ENCODE data around the gene ZNF41. TPM values are rescaled to one million over a fixed set of nuclear protein-coding genes. Genes with fewer than 3 reads are reported as not detected.

ZNF41 gene
- polyA plus RNA-seq, 2 of the 4 experiments (the other 2 are of a cell fraction) = 3.5 to 6.1 TPM

- 11% methylated on average over 20 of the region's 24 CpGs for WGBS (ENCODE audit: missing lambda C conversion rate)
- TF ChIP-seq HOXB13 (CRISPR knock-in tag; IDR thresholded peaks at IDR 0.05; ENCODE audit: low read depth) (no peak), ESRRA (IDR thresholded peaks at IDR 0.05; ENCODE audit: borderline replicate concordance, low read length) (no peak), EHF (CRISPR knock-in tag; IDR thresholded peaks at IDR 0.05) (no peak), GATA3 (IDR thresholded peaks at IDR 0.05; ENCODE audit: borderline replicate concordance) (no peak), ZSCAN20 (CRISPR knock-in tag; IDR thresholded peaks at IDR 0.05) (no peak)
- TF ChIP-seq, protein P1, sequence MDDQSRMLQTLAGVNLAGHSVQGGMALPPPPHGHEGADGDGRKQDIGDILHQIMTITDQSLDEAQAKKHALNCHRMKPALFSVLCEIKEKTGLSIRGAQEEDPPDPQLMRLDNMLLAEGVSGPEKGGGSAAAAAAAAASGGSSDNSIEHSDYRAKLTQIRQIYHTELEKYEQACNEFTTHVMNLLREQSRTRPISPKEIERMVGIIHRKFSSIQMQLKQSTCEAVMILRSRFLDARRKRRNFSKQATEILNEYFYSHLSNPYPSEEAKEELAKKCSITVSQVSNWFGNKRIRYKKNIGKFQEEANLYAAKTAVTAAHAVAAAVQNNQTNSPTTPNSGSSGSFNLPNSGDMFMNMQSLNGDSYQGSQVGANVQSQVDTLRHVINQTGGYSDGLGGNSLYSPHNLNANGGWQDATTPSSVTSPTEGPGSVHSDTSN (IDR thresholded peaks at IDR 0.05) = no peak
- TF ChIP-seq, protein P2, sequence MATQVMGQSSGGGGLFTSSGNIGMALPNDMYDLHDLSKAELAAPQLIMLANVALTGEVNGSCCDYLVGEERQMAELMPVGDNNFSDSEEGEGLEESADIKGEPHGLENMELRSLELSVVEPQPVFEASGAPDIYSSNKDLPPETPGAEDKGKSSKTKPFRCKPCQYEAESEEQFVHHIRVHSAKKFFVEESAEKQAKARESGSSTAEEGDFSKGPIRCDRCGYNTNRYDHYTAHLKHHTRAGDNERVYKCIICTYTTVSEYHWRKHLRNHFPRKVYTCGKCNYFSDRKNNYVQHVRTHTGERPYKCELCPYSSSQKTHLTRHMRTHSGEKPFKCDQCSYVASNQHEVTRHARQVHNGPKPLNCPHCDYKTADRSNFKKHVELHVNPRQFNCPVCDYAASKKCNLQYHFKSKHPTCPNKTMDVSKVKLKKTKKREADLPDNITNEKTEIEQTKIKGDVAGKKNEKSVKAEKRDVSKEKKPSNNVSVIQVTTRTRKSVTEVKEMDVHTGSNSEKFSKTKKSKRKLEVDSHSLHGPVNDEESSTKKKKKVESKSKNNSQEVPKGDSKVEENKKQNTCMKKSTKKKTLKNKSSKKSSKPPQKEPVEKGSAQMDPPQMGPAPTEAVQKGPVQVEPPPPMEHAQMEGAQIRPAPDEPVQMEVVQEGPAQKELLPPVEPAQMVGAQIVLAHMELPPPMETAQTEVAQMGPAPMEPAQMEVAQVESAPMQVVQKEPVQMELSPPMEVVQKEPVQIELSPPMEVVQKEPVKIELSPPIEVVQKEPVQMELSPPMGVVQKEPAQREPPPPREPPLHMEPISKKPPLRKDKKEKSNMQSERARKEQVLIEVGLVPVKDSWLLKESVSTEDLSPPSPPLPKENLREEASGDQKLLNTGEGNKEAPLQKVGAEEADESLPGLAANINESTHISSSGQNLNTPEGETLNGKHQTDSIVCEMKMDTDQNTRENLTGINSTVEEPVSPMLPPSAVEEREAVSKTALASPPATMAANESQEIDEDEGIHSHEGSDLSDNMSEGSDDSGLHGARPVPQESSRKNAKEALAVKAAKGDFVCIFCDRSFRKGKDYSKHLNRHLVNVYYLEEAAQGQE (IDR thresholded peaks at IDR 0.05) = no peak
- no peak for ATAC-seq
- H3K4me2 ChIP-seq = peak overlapping the region; percentile 86
- ChIA-PET CTCF (interaction anchor here (2.5 kb wide), 1 partner anchor 40 kb away, joined by 9 read pairs; no protein-coding TSS in a partner anchor), POLR2A (interaction anchor here (0.8 kb wide), 1 partner anchor 250 kb away, joined by 8 read pairs; the partner anchor contains the start of gene USP11)
- peak; percentile 67 for FAIRE-seq
- no peaks in the 10 kb centered on the region for H3K9me3 ChIP-seq
- peak overlapping the region; percentile 99 to 100 for H3K27ac ChIP-seq
- H3K4me1 ChIP-seq = peaks cover 13% of the 10 kb centered on the region; the same call in 2 of the 3 replicates
- peak overlapping the region; percentile 84 for H3K4me3 ChIP-seq
- DNase-seq (ENCODE audit: low read depth in 1 of 2, low spot score in 1 of 2) = peak in 1 of 2 experiments; percentile 28
Measured at GRCh38 chrX:47483306-47484268, 565 bp upstream of the ZNF41 start.

DNA sequence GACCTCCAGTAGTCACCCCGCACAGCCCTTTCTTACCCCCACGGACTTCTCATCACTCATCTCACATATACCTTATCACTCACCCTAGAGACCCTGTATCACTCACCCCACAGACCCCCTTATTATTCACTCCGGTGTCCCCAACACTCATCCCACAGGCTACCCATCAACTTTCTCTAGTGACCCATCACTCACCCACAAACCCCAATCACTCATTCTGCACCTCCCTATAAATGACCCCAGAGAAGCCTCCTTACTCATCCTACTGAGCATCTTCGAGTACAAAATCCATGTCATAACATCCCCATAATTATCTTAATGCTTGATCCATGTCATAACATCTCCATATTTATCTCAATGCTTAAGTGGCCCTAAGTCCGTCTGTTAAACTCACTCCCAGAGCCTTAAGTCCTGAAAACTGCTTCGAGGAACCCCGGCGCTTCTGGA, 934 bp downstream of the ZNF41 start:
- ATAC-seq (peak; percentile 4 to 24; a peak in 3 of 6 replicates), FAIRE-seq (no peak), DNase-seq (ENCODE audit: low read depth in 1 of 2, low spot score in 1 of 2) (no peak)
- Histone ChIP-seq H3K4me2 (peak overlapping the region; percentile 86), H3K4me1 (peaks cover 13% of the 10 kb centered on the region; the same call in 2 of the 3 replicates), H3K9me3 (no peaks in the 10 kb centered on the region), H3K4me3 (peak overlapping the region; percentile 84), H3K27ac (peak overlapping the region; percentile 99 to 100)
- 25% methylated on average over 6 of the region's 8 CpGs for WGBS (ENCODE audit: missing lambda C conversion rate)
- CTCF ChIA-PET = interaction anchor here (1.0 kb wide), 1 partner anchor 41 kb away, joined by 3 read pairs; no protein-coding TSS in a partner anchor
- POLR2A ChIA-PET = interaction anchor here (0.6 to 0.7 kb wide), 2 partner anchors 57 to 292 kb away, joined by 3 to 4 read pairs; no protein-coding TSS in a partner anchor
- TF ChIP-seq RARB (CRISPR knock-in tag; IDR thresholded peaks at IDR 0.05) = no peak
- TF ChIP-seq GATA3 (IDR thresholded peaks at IDR 0.05; ENCODE audit: borderline replicate concordance) = no peak
- no peak for TF ChIP-seq ZNF302 (CRISPR knock-in tag; IDR thresholded peaks at IDR 0.05)
- TF ChIP-seq RNF2 (IDR thresholded peaks at IDR 0.05; ENCODE audit: borderline replicate concordance, low read depth) = no peak
- no peak for TF ChIP-seq ZC3H11A (IDR thresholded peaks at IDR 0.05)
- no peak for TF ChIP-seq RCOR1 (IDR thresholded peaks at IDR 0.05; ENCODE audit: low read depth, low read length)
- TF ChIP-seq, protein P3, sequence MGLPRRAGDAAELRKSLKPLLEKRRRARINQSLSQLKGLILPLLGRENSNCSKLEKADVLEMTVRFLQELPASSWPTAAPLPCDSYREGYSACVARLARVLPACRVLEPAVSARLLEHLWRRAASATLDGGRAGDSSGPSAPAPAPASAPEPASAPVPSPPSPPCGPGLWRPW (IDR thresholded peaks at IDR 0.05) = no peak
- TF ChIP-seq CEBPB (IDR thresholded peaks at IDR 0.05) = no peak
- no peak for TF ChIP-seq HDAC2 (IDR thresholded peaks at IDR 0.05)
- TF ChIP-seq, protein P2 (IDR thresholded peaks at IDR 0.05) = no peak
- TF ChIP-seq KDM1A (IDR thresholded peaks at IDR 0.05; ENCODE audit: low read depth) = no peak
- TF ChIP-seq KDM5A (IDR thresholded peaks at IDR 0.05) = no peak
- no peak for TF ChIP-seq JUNB (IDR thresholded peaks at IDR 0.05)
- no peak for TF ChIP-seq FOXS1 (CRISPR knock-in tag; IDR thresholded peaks at IDR 0.05)
- no peak for TF ChIP-seq PHF8 (IDR thresholded peaks at IDR 0.05; ENCODE audit: borderline replicate concordance, low read depth)
- TF ChIP-seq MAX (IDR thresholded peaks at IDR 0.05) = no peak
- TF ChIP-seq POLR2A (IDR thresholded peaks at IDR 0.05; ENCODE audit: low read length) = no peak
- no peak for TF ChIP-seq NFE2L2 (conservative IDR thresholded peaks at IDR 0.05; ENCODE audit: low read length)
- TF ChIP-seq CBX2 (IDR thresholded peaks at IDR 0.05; ENCODE audit: borderline replicate concordance, low read depth) = no peak
